ENCODE measurements around the gene SCARB1. TPM values are rescaled to one million over a fixed set of nuclear protein-coding genes. Genes with fewer than 3 reads are reported as not detected.
A peak's percentile ranks its signal among the peaks of the same experiment; 100 is the strongest.

Gene SCARB1
- total and polyA plus RNA-seq, 2 experiments from 2014 or later: 2.2 to 5.2 TPM

- DNase-seq: no peak
- Histone ChIP-seq H4K20me1 (ENCODE audit: insufficient read depth) (no peaks in the 10 kb centered on the region), H3K9me2 (ENCODE audit: insufficient read depth) (no peaks in the 10 kb centered on the region), H3K4me3 (no peak overlapping the region), H3K9ac (peak overlapping the region; percentile 38; the same call in 1 of the 2 replicates), H3K36me3 (ENCODE audit: low read depth) (no peaks in the 10 kb centered on the region), H3K4me1 (ENCODE audit: insufficient read depth) (peaks cover 24% of the 10 kb centered on the region), H3K27me3 (replicated peaks; ENCODE audit: insufficient read depth) (no peaks in the 10 kb centered on the region), H3K9me3 (ENCODE audit: low read depth) (no peaks in the 10 kb centered on the region), H2AFZ (no peak overlapping the region), H3K4me2 (ENCODE audit: unreplicated experiment) (no peak overlapping the region), H3K27ac (peak overlapping the region; percentile 52; the same call in 1 of the 2 replicates), H3F3A (ENCODE audit: insufficient read depth) (peaks cover 22% of the 10 kb centered on the region), H3K79me2 (ENCODE audit: insufficient read depth) (no peaks in the 10 kb centered on the region)
- WGBS, 2 experiments (ENCODE audit: low coverage in 1 of 2, low lambda C conversion rate in 2 of 2, missing lambda C conversion rate in 2 of 2): 70 to 71% methylated on average over 7 of the region's 7 CpGs
- in situ Hi-C loops (cut with MboI): no loop called here
- no peak for TF ChIP-seq EZH2phosphoT487 (IDR thresholded peaks at IDR 0.05; ENCODE audit: insufficient read depth, low read depth)
- no peak for TF ChIP-seq EZH2 (IDR thresholded peaks at IDR 0.05; ENCODE audit: insufficient read depth, poor library complexity, severe bottlenecking)
Observed at GRCh38 chr12:124754491-124754890, 109.2 kb downstream of the SCARB1 start.

- no peaks in the 10 kb centered on the region for H3K79me2 ChIP-seq (ENCODE audit: insufficient read depth)
- TF ChIP-seq EZH2 (IDR thresholded peaks at IDR 0.05; ENCODE audit: insufficient read depth, poor library complexity, severe bottlenecking) (no peak), EZH2phosphoT487 (IDR thresholded peaks at IDR 0.05; ENCODE audit: insufficient read depth, low read depth) (no peak)
- DNase-seq: no peak
- H3K4me3 ChIP-seq: no peak overlapping the region
- in situ Hi-C loops (cut with MboI): no loop called here
- WGBS, 2 experiments (ENCODE audit: low coverage in 1 of 2, low lambda C conversion rate in 2 of 2, missing lambda C conversion rate in 2 of 2): 97 to 98% methylated on average over 4 of the region's 4 CpGs
- no peak overlapping the region for H3K27ac ChIP-seq
- H4K20me1 ChIP-seq (ENCODE audit: insufficient read depth): no peaks in the 10 kb centered on the region
- no peaks in the 10 kb centered on the region for H3K9me2 ChIP-seq (ENCODE audit: insufficient read depth)
- no peak overlapping the region for H3K9ac ChIP-seq
- peaks cover 22% of the 10 kb centered on the region for H3F3A ChIP-seq (ENCODE audit: insufficient read depth)
- H3K9me3 ChIP-seq (ENCODE audit: low read depth): no peaks in the 10 kb centered on the region
- peaks cover 24% of the 10 kb centered on the region for H3K4me1 ChIP-seq (ENCODE audit: insufficient read depth)
- H3K4me2 ChIP-seq (ENCODE audit: unreplicated experiment): no peak overlapping the region
- H3K36me3 ChIP-seq (ENCODE audit: low read depth): no peaks in the 10 kb centered on the region
- H3K27me3 ChIP-seq (replicated peaks; ENCODE audit: insufficient read depth): no peaks in the 10 kb centered on the region
- H2AFZ ChIP-seq: no peak overlapping the region
Observed at GRCh38 chr12:124753993-124754392, 109.7 kb downstream of the SCARB1 start.

- H2AFZ ChIP-seq: no peak overlapping the region
- H4K20me1 ChIP-seq (ENCODE audit: insufficient read depth): no peaks in the 10 kb centered on the region
- TF ChIP-seq EZH2phosphoT487 (IDR thresholded peaks at IDR 0.05; ENCODE audit: insufficient read depth, low read depth) (no peak), EZH2 (IDR thresholded peaks at IDR 0.05; ENCODE audit: insufficient read depth, poor library complexity, severe bottlenecking) (no peak)
- H3K4me2 ChIP-seq (ENCODE audit: unreplicated experiment): no peak overlapping the region
- no peak overlapping the region for H3K9ac ChIP-seq
- H3K9me2 ChIP-seq (ENCODE audit: insufficient read depth): no peaks in the 10 kb centered on the region
- no peaks in the 10 kb centered on the region for H3K27me3 ChIP-seq (replicated peaks; ENCODE audit: insufficient read depth)
- WGBS, 2 experiments (ENCODE audit: low coverage in 1 of 2, low lambda C conversion rate in 2 of 2, missing lambda C conversion rate in 2 of 2): 95 to 97% methylated on average over 11 of the region's 11 CpGs
- peaks cover 22% of the 10 kb centered on the region for H3F3A ChIP-seq (ENCODE audit: insufficient read depth)
- no peak overlapping the region for H3K27ac ChIP-seq
- in situ Hi-C loops (cut with MboI): no loop called here
- H3K4me1 ChIP-seq (ENCODE audit: insufficient read depth): peaks cover 24% of the 10 kb centered on the region
- no peaks in the 10 kb centered on the region for H3K9me3 ChIP-seq (ENCODE audit: low read depth)
- no peak for DNase-seq
- H3K79me2 ChIP-seq (ENCODE audit: insufficient read depth): no peaks in the 10 kb centered on the region
- H3K4me3 ChIP-seq: no peak overlapping the region
- H3K36me3 ChIP-seq (ENCODE audit: low read depth): no peaks in the 10 kb centered on the region
Observed at GRCh38 chr12:124753228-124753591, 110.5 kb downstream of the SCARB1 start.

GRCh38 chr12:124752437-124753227 lies 111.0 kb downstream of the SCARB1 start:
- Histone ChIP-seq H3K36me3 (ENCODE audit: low read depth) (no peaks in the 10 kb centered on the region), H3K9ac (no peak overlapping the region), H3K4me1 (ENCODE audit: insufficient read depth) (peaks cover 29% of the 10 kb centered on the region), H3K9me3 (ENCODE audit: low read depth) (no peaks in the 10 kb centered on the region), H3K4me3 (no peak overlapping the region), H3K27me3 (replicated peaks; ENCODE audit: insufficient read depth) (no peaks in the 10 kb centered on the region), H3K9me2 (ENCODE audit: insufficient read depth) (no peaks in the 10 kb centered on the region), H3K79me2 (ENCODE audit: insufficient read depth) (no peaks in the 10 kb centered on the region), H3K4me2 (ENCODE audit: unreplicated experiment) (peak overlapping the region; percentile 7), H2AFZ (no peak overlapping the region), H4K20me1 (ENCODE audit: insufficient read depth) (no peaks in the 10 kb centered on the region), H3F3A (ENCODE audit: insufficient read depth) (peaks cover 25% of the 10 kb centered on the region), H3K27ac (peak overlapping the region; percentile 33)
- WGBS, 2 experiments (ENCODE audit: low coverage in 1 of 2, low lambda C conversion rate in 2 of 2, missing lambda C conversion rate in 2 of 2): 24 to 25% methylated on average over 10 of the region's 10 CpGs
- peak; percentile 86 for DNase-seq
- in situ Hi-C loops (cut with MboI): no loop called here
- TF ChIP-seq EZH2phosphoT487 (IDR thresholded peaks at IDR 0.05; ENCODE audit: insufficient read depth, low read depth) (no peak), EZH2 (IDR thresholded peaks at IDR 0.05; ENCODE audit: insufficient read depth, poor library complexity, severe bottlenecking) (no peak)
